ENCODE results near the gene TMEM201.
A peak's percentile ranks its signal among the peaks of the same experiment; 100 is the strongest.

TMEM201 gene

DNA sequence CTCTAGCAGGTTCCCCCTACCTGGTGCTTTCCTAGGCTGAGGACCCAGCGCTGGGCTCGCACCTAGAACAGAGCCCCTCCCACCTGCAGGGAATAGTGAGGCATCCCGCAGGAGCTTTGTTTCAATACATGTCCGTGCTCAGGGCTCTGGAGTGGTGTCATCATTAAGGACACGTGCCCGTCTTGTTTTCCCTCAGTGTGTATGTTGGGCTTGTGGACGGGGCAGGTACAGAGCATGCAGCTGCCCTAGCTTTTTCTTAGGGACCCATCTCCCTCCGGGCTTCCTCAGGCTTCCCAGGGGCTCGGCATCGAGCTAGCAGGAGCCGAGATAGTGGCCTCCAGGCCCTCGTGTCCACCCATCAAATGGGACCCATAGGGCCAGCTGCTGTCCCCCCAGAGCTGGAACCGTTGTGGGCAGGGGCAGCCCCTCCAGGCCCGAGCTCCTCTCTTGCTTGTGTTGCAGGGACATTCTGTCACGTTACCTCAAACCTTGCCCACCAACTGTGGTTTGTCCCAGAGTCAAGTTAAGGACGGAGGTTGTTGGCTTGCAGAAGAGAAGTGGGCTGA is 3.9 kb downstream of the TMEM201 start:
- ATAC-seq (no peak), DNase-seq (no peak)
- Mint-ChIP-seq H3K4me3 (no peak overlapping the region), H3K27ac (no peak overlapping the region), H3K9me3 (no peaks in the 10 kb centered on the region), H3K27me3 (no peaks in the 10 kb centered on the region), H3K4me1 (peaks cover 39% of the 10 kb centered on the region), H3K36me3 (ENCODE audit: low read depth) (peaks cover 3% of the 10 kb centered on the region)

DNA sequence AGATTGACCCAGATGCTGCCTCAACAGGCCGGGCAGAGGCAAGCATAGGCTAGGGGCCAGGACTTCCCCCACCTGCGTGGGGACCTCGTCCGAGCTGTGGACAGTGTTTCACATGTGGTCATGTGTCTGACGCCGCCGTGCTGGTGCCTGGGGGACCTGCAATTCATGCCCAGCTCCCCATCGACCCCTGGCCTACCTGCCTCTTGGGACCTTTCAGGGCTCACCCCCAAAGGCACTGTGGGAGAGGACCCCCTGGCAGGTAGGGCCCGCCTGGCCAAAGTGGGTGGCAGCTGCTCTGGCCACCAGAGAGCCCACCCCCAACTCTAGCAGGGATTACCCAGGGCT is 4.4 kb downstream of the TMEM201 start:
- Mint-ChIP-seq H3K4me3 (no peak overlapping the region), H3K27ac (no peak overlapping the region)

DNA sequence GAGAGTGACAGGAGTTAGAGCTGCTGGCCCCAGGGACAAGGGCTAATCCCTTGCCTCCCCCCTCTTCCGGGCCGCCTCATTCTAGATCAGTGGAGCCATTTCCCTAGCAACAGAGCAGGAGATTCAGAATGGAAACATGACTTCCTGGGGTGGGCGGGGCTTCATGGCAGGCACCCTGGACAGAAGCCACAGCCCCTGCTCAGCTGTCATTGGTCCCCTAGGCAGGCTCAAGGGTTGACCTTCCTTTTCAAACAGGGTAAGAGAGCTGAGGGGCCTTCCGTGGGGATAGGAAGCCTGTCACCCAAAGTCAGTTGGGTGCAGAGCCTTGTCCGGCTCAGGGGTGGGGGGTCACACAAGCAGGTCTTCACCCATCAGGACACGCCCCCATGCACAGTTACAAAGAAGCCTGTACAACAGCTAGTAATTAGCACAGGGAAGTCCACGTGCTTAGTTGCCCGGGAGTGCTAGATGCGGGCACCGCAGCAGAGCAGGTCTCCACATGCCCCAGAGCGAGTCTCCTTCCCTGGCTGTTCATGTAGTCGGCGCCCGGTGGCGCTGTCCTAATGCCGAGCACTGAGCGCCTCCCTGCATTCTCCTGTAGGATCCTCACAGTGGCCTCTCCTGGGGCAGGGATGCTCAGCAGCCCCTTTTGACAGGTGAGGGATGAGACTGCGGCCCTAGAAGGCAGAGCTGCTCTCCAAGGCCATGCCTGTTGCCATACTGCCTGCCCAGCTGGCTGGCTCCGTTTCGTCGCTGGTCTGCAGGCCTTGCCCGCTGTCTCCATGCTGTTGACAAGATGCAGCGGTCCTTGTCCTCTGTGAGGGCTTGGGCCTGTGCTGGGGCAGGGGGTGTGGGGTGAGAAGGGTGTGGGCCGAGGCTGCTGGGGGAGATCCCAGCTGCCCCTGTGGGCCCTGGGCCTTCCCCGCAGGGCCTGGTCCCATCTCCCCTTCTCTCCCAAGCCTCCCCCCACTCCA is 5.1 kb downstream of the TMEM201 start:
- DNase-seq (peak; percentile 59), ATAC-seq (peak; percentile 22)
- Mint-ChIP-seq H3K27ac (no peak overlapping the region), H3K27me3 (no peaks in the 10 kb centered on the region), H3K9me3 (no peaks in the 10 kb centered on the region), H3K4me3 (no peak overlapping the region), H3K4me1 (peaks cover 35% of the 10 kb centered on the region), H3K36me3 (ENCODE audit: low read depth) (peaks cover 6% of the 10 kb centered on the region)

More for the DNA sequence above, 4.4 kb downstream of the TMEM201 start:
- H3K27me3 Mint-ChIP-seq = no peaks in the 10 kb centered on the region
- peaks cover 38% of the 10 kb centered on the region for H3K4me1 Mint-ChIP-seq
- no peaks in the 10 kb centered on the region for H3K9me3 Mint-ChIP-seq
- DNase-seq (no peak), ATAC-seq (no peak)
- H3K36me3 Mint-ChIP-seq (ENCODE audit: low read depth) = peaks cover 4% of the 10 kb centered on the region

DNA sequence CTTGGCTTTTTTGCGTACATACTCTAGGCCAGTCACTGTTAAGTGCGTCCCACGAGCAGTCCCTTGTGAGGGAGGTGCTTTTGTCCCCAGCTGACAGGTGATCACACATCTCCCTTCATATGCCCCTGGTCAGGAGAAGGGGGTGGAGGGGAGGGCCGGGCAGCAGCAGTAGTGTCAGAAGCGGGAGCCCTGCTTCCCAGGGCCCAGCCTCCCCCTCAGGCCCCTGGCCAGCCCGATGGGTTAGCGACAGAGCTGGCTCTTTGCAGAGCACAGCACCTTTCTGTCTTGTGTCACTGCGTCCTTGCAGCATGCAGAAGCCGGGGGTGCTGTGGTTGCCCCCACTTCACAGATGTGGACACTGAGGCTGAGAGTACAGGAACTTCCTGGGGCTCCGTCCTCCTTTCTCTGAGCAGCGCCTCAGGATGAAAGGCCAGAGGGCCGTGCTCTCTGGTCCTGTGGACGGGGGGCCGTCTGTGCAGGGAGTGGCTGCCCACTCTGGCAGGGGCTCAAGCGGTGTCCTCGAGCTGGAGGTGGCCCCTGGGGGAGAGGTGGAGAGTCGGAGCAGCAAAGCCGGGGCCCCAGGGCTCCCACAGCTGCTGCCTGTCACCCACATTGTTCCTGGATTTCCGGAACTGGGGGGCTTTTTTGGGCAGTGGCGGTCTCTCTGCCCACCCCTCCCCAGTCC is 5.9 kb downstream of the TMEM201 start:
- Mint-ChIP-seq H3K27me3 (no peaks in the 10 kb centered on the region), H3K27ac (no peak overlapping the region), H3K9me3 (no peaks in the 10 kb centered on the region), H3K36me3 (ENCODE audit: low read depth) (peaks cover 6% of the 10 kb centered on the region), H3K4me1 (peaks cover 35% of the 10 kb centered on the region), H3K4me3 (no peak overlapping the region)
- ATAC-seq = no peak
- no peak for DNase-seq

DNA sequence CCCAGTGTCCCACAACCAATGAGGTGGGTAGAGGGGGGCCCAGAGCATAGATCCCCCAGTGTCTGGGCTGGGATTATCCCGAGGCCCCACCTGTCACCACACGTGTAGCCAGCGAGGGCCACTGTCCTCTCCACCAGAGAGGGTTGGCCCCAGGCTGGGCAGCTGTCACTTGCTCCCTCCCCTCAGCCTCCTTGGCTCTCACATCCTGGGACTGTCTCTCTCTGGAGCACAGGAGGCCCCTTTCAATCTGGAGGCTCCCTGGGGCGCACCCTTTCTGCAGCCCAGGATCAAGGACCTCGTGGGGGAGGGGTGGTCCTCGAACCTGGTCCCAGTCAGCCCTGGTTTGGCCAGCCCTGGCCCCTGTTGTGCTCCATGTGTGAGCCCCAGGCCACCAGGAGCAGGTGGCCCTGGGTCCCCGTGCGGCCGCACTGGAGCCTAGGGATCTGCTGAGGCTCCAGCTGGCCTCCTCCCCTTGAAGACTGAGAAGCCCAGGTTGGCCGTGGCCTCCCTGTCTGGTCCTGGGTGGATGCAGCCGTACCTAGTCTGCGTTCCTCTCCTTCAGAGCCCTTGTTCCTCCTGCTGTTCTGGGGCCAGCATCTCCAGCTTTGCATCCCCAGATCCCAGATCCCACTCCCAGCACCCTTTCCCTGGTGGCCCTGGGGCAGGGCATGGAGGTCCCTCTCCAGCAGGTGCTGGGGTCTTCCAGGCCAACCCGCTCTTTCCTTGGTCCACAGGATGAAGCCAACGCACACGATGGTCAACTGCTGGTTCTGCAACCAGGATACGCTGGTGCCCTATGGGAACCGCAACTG is 6.7 kb downstream of the TMEM201 start:
- Mint-ChIP-seq H3K9me3 (no peaks in the 10 kb centered on the region), H3K4me3 (no peak overlapping the region), H3K27ac (no peak overlapping the region), H3K4me1 (peaks cover 28% of the 10 kb centered on the region), H3K27me3 (no peaks in the 10 kb centered on the region), H3K36me3 (ENCODE audit: low read depth) (peaks cover 6% of the 10 kb centered on the region)
- no peak for ATAC-seq
- DNase-seq = no peak

DNA sequence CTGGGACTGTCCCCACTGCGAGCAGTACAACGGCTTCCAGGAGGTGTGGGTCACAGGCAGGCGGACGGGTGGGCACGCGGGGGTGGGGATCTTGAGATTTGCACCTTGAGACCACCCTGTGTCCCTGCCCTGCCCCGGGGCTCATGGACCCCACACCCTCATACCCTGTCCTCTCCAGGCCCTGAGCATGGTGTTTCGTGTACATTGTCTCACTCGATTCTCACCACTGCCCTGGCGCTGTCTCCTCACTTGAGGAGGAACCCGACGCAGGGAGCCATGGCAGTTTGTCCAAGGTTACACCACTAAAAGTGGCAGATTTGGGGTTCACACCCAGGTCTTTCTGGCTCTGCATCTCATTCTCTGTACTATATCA is 7.2 kb downstream of the TMEM201 start:
- Mint-ChIP-seq H3K4me3 (no peak overlapping the region), H3K27me3 (no peaks in the 10 kb centered on the region), H3K4me1 (peaks cover 22% of the 10 kb centered on the region), H3K27ac (no peak overlapping the region), H3K36me3 (ENCODE audit: low read depth) (peaks cover 6% of the 10 kb centered on the region), H3K9me3 (no peaks in the 10 kb centered on the region)
- no peak for DNase-seq
- ATAC-seq = no peak

DNA sequence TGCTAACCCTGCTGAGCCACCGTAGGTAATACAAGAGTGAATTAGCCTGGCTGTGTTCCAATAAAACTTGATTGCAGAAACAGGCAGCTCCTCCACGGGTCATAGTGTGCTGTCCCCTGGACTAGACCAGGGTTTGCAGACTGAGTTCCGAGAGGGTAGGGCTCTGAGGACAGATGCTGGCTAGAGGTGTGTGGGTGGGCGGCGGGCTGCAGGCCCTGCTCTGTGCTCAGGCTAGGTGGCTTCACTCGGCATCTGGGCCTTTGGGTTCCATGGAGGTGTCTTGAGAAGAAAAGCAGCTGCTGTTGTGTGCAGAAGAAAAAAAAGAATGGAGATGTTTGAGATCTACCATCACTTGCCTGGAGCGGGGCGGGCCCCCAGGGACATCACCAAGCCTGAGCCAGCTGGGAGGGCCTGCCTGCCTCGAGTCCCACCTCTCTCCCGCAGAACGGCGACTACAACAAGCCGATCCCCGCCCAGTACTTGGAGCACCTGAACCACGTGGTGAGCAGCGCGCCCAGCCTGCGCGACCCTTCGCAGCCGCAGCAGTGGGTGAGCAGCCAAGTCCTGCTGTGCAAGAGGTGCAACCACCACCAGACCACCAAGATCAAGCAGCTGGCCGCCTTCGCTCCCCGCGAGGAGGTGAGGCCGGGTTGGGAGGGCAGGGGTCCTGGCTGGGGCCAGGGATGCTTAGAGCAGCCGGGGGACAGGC is 7.9 kb downstream of the TMEM201 start:
- no peak overlapping the region for H3K4me3 Mint-ChIP-seq
- DNase-seq = no peak
- H3K27ac Mint-ChIP-seq = no peak overlapping the region
- H3K36me3 Mint-ChIP-seq (ENCODE audit: low read depth) = peaks cover 8% of the 10 kb centered on the region
- ATAC-seq = no peak
- H3K9me3 Mint-ChIP-seq = no peaks in the 10 kb centered on the region
- H3K27me3 Mint-ChIP-seq = no peaks in the 10 kb centered on the region
- H3K4me1 Mint-ChIP-seq = peaks cover 19% of the 10 kb centered on the region

DNA sequence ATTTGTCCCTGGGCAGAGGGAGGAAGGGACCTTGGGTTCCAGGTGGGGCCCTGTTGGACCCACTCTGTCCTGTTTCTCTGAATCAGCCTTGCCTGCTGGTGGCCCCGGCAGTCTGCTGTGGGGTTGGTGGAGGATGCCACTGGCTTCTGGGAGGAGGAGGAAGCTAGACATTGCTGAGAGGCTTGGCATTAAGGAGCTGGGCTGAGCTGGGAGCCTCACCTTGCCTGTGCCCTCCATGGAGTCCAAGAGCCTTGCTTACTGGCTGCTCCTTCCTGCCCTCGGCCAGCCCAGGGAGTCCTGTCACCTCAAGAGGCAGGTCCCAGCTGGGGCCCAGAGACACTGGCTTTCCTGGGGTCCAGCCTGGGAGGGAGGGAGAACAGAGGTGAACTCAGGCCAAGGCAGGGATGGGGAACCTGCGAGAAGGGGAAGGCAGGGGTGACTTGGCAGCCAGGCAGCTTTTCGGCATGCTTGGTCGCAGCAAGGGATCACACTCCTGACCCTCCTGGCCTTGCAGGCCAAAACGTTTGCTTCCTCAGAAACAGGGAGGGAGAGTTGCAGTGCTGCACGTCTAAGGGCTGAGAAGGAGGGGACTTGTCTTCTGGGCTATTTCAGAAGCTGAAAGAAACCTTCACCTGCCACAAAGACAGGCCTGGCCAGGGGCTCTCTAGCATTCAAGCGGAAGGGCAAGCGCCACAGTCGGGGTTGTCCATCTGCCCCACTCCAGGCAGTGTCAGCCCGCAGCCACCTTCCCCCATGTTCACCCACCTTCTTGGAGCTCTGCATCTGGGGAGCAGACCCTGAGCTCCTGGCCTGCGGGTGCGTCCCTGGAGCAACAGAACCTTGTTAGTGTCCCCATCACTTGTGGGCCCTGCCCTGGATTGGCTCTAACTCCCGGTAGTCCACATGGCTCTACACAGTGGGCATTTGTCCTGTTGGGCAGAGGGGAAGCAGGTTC is 8.9 kb downstream of the TMEM201 start:
- Mint-ChIP-seq H3K36me3 (ENCODE audit: low read depth) (peaks cover 8% of the 10 kb centered on the region), H3K27me3 (no peaks in the 10 kb centered on the region), H3K4me3 (no peak overlapping the region), H3K4me1 (peaks cover 10% of the 10 kb centered on the region), H3K9me3 (no peaks in the 10 kb centered on the region), H3K27ac (no peak overlapping the region)
- DNase-seq (no peak), ATAC-seq (no peak)

DNA sequence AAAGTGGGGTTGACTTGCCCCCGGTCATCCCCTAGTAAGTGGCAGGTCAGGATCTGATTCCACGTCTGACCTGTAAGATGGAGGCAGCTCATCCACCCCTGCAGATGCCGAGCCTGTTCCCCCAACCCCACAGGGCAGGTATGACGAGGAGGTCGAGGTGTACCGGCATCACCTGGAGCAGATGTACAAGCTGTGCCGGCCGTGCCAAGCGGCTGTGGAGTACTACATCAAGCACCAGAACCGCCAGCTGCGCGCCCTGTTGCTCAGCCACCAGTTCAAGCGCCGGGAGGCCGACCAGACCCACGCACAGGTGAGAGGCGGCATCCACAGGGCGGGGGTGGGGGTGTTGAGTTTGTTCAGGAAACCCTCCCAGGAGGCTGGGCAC is 9.6 kb downstream of the TMEM201 start:
- Mint-ChIP-seq H3K4me1 (peaks cover 3% of the 10 kb centered on the region), H3K27ac (no peak overlapping the region), H3K9me3 (no peaks in the 10 kb centered on the region), H3K4me3 (no peak overlapping the region), H3K27me3 (no peaks in the 10 kb centered on the region), H3K36me3 (ENCODE audit: low read depth) (peaks cover 8% of the 10 kb centered on the region)
- ATAC-seq (no peak), DNase-seq (no peak)

DNA sequence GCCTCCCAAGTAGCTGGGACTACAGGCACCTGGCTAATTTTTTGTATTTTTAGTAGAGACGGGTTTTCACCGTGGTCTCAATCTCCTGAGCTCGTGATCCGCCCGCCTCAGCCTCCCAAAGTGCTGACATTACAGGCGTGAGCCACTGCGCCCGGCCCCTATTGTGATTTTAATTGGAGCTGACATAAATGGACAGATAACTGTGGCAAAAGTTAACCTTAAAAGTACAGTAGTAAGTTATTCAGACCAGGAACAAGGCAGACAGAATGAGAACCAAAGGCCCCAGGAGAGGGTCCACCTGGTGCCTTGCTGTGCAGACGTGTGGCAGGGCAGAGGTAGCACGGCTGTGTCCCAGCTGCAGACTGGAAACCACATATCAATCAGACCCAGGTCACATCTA is 11.0 kb downstream of the TMEM201 start:
- H3K27ac Mint-ChIP-seq = no peak overlapping the region

DNA sequence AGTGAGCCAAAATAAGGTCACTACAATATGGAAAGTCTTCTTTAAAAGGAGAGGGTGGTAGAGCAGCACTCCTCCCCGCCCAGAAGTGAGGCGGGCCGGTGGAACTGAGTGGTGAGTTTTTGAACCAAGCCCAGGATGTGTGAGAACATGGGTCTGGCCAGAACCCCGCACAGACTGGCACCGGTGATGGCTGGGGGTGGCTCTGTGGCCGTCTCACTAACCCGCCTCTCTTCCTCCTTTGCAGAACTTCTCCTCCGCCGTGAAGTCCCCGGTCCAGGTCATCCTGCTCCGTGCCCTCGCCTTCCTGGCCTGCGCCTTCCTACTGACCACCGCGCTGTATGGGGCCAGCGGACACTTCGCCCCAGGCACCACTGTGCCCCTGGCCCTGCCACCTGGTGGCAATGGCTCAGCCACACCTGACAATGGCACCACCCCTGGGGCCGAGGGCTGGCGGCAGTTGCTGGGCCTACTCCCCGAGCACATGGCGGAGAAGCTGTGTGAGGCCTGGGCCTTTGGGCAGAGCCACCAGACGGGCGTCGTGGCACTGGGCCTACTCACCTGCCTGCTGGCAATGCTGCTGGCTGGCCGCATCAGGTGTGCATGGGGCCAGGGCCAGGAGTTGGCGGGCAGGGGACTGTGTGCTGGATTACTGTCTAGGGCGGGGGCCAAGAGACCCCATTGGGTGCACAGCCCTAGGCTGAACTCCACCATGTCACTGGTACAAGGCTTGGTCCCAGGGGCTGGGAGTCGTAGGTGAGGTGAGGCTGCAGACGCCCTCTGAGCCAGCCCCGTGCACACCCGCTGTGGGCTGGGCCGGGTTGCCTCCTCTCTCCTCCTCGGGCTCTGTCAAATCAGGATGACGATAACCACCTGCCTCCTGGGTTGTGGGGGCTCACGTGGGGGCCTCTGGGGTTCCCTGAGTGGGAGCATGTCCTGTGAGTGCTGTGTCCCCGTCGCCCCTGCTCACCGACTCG is 12.4 kb downstream of the TMEM201 start:
- ATAC-seq (no peak), DNase-seq (no peak)
- no peaks in the 10 kb centered on the region for H3K4me1 Mint-ChIP-seq
- H3K27ac Mint-ChIP-seq = no peak overlapping the region
- H3K36me3 Mint-ChIP-seq (ENCODE audit: low read depth) = peaks cover 8% of the 10 kb centered on the region
- H3K27me3 Mint-ChIP-seq = no peaks in the 10 kb centered on the region
- H3K9me3 Mint-ChIP-seq = no peaks in the 10 kb centered on the region
- H3K4me3 Mint-ChIP-seq = no peak overlapping the region

More for the DNA sequence above, 11.0 kb downstream of the TMEM201 start:
- H3K27me3 Mint-ChIP-seq = no peaks in the 10 kb centered on the region
- ATAC-seq (no peak), DNase-seq (no peak)
- no peak overlapping the region for H3K4me3 Mint-ChIP-seq
- no peaks in the 10 kb centered on the region for H3K4me1 Mint-ChIP-seq
- no peaks in the 10 kb centered on the region for H3K9me3 Mint-ChIP-seq
- peaks cover 8% of the 10 kb centered on the region for H3K36me3 Mint-ChIP-seq (ENCODE audit: low read depth)

Measured in activated naive CD8-positive, alpha-beta T cell treated with anti-CD3 and anti-CD28 coated beads, Interleukin-2, amount 50 U/mL, for 24 hours (primary cell).